Endothelial cell (in vitro differentiated cells): ENCODE measurements around the gene MTURN. TPM values are rescaled to one million over a fixed set of nuclear protein-coding genes. Genes with fewer than 3 reads are reported as not detected.
A peak's percentile ranks its signal among the peaks of the same experiment; 100 is the strongest.

Experiments used
- DNase-seq: peaks from one replicate; pipeline ENCODE4 v3.0.0; 2021; ENCODE audit warnings: low spot score
- H3K27ac Mint-ChIP-seq: one replicate; pipeline ENCODE4 v1.8.0; 2021; ENCODE audit warnings: mixed read lengths, inconsistent platforms; ENCODE audit not compliant: unreplicated experiment
- H3K27me3 Mint-ChIP-seq: one replicate; pipeline ENCODE4 v1.8.0; 2021; ENCODE audit warnings: mild to moderate bottlenecking, moderate library complexity, mixed read lengths, inconsistent platforms; ENCODE audit not compliant: unreplicated experiment
- H3K36me3 Mint-ChIP-seq: one replicate; pipeline ENCODE4 v1.8.0; 2021; ENCODE audit warnings: mild to moderate bottlenecking, low read depth, mixed read lengths, inconsistent platforms; ENCODE audit not compliant: unreplicated experiment
- H3K4me1 Mint-ChIP-seq: one replicate; pipeline ENCODE4 v1.8.0; 2021; ENCODE audit warnings: mild to moderate bottlenecking, mixed read lengths, inconsistent platforms; ENCODE audit not compliant: unreplicated experiment
- H3K4me3 Mint-ChIP-seq: one replicate; pipeline ENCODE4 v1.8.0; 2021; ENCODE audit warnings: mild to moderate bottlenecking, mixed read lengths, inconsistent platforms; ENCODE audit not compliant: unreplicated experiment
- H3K9me3 Mint-ChIP-seq: one replicate; pipeline ENCODE4 v1.8.0; 2021; ENCODE audit warnings: mixed read lengths, inconsistent platforms; ENCODE audit not compliant: unreplicated experiment
- CTCF ChIP-seq: fragments of 200-600 bp; sonication (generic); IDR thresholded peaks from one replicate; pipeline ENCODE4 v1.5.0; 2021; ENCODE audit warnings: antibody characterized with exemption; ENCODE audit not compliant: unreplicated experiment
- total RNA-seq: library from RNA; stranded (reverse); fragmentation: NEBNext Ultra II Directional; extraction: Animal tissue kit (Norgen Biotek cat#: 25700); gene quantifications from one replicate; pipeline ENCODE4 v1.2.1, GENCODE V29; 2021; ENCODE audit not compliant: unreplicated experiment

MTURN gene
- total RNA-seq, 1 donor from 2014 or later, result 18.0 TPM

GRCh38 chr7:30117896-30118295, 16.9 kb upstream of the MTURN start:
- Mint-ChIP-seq H3K27ac (no peak overlapping the region), H3K4me1 (peaks cover 5% of the 10 kb centered on the region), H3K27me3 (no peaks in the 10 kb centered on the region), H3K9me3 (no peaks in the 10 kb centered on the region), H3K36me3 (peaks cover 9% of the 10 kb centered on the region), H3K4me3 (no peak overlapping the region)
- DNase-seq, result no peak
- no peak for TF ChIP-seq CTCF

- H3K27me3 Mint-ChIP-seq, result no peaks in the 10 kb centered on the region
- TF ChIP-seq CTCF, result no peak
- no peak for DNase-seq
- H3K9me3 Mint-ChIP-seq, result no peaks in the 10 kb centered on the region
- H3K4me3 Mint-ChIP-seq, result no peak overlapping the region
- no peaks in the 10 kb centered on the region for H3K36me3 Mint-ChIP-seq
- H3K4me1 Mint-ChIP-seq, result peaks cover 12% of the 10 kb centered on the region
- H3K27ac Mint-ChIP-seq, result no peak overlapping the region
Observed at GRCh38 chr7:30119890-30120577, 14.8 kb upstream of the MTURN start.

- TF ChIP-seq CTCF, result no peak
- DNase-seq, result no peak
Observed at GRCh38 chr7:30133736-30134610, 813 bp upstream of the MTURN start.

GRCh38 chr7:30135301-30136116, 723 bp downstream of the MTURN start:
- TF ChIP-seq CTCF, result no peak
- no peak overlapping the region for H3K27ac Mint-ChIP-seq
- H3K36me3 Mint-ChIP-seq, result no peaks in the 10 kb centered on the region
- peaks cover 10% of the 10 kb centered on the region for H3K4me1 Mint-ChIP-seq
- peak; percentile 37 for DNase-seq
- H3K27me3 Mint-ChIP-seq, result peaks cover 8% of the 10 kb centered on the region
- H3K4me3 Mint-ChIP-seq, result peak overlapping the region; percentile 93
- H3K9me3 Mint-ChIP-seq, result no peaks in the 10 kb centered on the region

More at GRCh38 chr7:30133736-30134610, 813 bp upstream of the MTURN start:
- Mint-ChIP-seq H3K4me1 (peaks cover 10% of the 10 kb centered on the region), H3K9me3 (no peaks in the 10 kb centered on the region), H3K27me3 (peaks cover 8% of the 10 kb centered on the region), H3K27ac (peak overlapping the region; percentile 37), H3K4me3 (peak overlapping the region; percentile 94), H3K36me3 (peaks cover 4% of the 10 kb centered on the region)
